Astrocyte of the hippocampus (primary cell): ENCODE measurements around the gene ATCAY.

Source experiments
- DNase-seq: peaks from one replicate; pipeline ENCODE4 v3.0.0; 2011; ENCODE audit warnings: low read depth, low spot score

ATCAY gene, protein sequence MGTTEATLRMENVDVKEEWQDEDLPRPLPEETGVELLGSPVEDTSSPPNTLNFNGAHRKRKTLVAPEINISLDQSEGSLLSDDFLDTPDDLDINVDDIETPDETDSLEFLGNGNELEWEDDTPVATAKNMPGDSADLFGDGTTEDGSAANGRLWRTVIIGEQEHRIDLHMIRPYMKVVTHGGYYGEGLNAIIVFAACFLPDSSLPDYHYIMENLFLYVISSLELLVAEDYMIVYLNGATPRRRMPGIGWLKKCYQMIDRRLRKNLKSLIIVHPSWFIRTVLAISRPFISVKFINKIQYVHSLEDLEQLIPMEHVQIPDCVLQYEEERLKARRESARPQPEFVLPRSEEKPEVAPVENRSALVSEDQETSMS

DNA sequence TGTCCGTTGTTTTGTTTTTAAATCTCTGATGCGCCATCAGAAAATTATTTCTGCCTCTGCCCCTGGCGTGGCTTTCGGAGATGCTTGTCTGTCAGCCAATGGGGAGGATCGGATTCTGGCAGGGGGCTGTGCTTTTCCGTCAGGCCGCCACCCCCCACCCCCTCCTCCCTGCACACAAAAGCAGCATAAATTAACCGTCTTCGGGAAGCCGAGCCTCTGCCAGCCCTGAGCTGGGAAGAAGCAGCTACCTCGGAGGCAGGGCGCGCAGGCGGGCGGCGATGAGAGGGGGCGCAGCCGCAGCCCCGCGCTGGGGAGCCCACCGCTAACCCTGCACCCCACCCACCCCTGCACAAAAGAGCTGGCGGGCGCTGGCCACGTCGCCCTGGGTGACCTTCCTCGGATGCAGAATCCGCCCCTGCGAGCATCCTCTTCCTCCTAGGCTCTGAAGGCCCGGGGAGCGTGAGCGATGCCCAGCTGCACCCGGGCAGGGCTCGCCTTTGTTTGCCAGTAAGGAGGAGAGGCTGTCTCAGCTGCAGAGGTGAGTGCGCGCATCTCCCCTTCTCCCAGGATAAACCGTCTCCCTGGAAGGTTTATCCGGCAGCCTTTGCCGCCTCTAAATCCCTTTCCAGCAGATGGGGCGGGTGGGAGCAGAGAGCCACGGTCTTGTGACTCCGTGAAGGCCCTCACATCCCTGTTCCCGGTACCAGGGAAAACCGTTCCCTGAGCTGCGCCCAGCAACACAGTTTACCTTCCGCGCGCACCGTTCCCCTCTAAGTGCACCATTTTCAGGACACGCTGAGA, at the start of gene ATCAY:
ATCAY (plus strand) TSS at position 215 of the 801 bp plus-strand sequence. CDS start 5,083 bp downstream, outside the sequence.
- peak; percentile 51 for DNase-seq

DNA sequence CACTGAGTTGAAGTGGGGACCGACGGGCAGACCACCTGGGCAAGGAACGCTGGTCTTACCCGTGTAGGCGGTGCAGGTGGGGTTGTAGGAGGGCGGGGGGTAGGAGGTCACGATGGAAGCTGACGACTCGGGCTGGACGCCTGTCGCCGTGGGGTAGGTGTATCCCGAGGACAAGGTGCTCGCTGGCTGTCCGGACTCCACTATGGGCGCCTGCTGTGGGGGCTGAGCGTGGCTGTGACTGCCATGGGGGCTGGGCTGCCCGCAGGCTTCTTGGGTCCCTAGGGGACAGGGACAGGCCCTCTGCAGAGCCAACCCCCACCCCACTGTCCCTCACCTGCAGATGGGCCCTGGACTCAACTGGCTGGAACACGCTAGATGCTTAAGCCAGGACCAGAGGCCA, 48.9 kb upstream of the ATCAY start:
- no peak for DNase-seq

DNA sequence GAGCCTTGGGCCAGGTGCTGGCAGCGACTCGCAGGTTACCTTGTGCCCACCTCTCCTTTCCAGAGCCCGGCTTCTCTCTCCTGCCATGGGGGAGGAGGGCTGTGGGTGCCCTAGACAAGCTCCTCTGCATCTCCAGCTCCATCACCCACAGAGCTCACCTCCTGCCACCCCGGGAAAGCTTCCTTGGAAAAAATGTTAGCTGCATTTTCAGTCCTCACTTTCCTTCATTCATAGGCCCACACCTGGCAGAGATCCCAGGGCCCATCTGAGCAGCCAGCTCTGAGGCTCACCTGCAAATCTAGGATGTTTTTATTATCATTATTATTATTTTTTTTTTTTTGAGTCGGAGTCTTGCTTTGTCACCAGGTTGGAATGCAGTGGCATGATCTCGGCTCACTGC, 48.5 kb upstream of the ATCAY start:
- no peak for DNase-seq

DNA sequence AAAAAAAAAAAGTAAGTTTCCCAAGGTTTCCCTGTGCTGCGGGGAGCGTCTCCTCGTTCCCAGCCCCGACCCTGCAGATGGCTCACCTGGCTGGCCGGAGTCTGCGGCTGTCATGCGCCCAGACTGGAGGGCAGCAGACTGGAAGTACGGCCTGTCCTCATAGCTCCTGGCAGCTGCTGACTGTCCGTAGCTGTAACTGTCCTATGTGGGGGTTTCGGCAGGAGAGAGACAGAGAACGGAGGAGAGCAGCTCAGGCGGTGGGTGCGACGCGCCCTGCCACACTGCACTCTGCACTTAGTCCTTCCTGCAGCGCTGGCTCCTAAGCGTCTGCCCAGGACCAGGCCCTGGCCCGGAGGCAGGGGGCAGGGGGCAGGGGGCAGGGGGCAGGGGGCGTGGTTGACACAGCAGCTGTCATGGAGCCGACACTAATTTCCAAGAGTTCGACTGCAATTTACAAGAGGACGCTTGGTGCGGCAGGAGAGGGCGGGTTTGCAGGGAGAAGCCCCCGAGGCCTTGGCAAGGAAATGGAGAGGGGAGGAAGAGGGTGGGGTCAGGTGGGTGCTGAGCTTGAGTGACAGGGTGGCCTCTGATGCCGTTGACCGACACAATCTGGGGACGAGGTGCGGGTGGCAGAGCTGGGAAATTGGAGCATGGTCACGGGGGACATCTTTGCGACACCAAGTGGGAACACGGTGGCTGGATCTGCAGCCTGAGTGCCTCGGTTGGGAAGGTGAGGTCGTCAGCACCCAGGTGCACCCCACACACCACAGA, 46.7 kb upstream of the ATCAY start:
- no peak for DNase-seq

DNA sequence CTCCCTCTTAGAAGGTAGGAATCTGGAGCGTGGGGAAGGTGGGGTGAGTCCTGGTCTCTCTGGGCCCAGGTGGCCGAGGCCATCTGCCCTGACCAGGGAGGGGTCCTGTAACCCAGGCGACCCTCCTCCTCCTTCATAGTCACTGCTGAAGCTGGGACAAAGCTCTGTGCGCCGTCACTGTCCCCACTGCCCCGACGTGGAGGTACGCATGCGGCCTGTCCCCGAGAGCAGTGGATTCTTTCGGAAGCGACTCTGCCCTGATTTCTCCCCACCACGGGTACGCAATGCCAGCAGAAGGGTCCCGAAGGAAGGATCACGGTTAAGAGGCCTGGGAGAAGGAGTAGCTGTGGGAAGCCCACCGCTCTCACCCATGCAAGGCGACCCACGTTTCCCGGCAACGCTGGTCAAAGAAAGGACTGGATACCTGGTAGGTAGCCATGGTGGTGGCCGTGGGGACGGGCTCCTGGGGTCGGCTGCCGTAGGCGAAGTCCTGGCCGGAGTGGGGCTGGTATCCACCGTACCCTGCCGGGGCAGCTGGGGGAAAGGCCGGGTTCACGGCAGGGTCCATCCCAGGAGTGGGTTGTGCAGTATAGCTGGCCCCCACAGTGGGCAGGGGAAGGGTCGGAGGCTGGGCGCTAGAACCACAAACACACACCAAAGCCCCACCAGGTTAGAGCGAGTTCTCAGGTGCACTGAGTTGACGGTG, 46.0 kb upstream of the ATCAY start:
- no peak for DNase-seq

DNA sequence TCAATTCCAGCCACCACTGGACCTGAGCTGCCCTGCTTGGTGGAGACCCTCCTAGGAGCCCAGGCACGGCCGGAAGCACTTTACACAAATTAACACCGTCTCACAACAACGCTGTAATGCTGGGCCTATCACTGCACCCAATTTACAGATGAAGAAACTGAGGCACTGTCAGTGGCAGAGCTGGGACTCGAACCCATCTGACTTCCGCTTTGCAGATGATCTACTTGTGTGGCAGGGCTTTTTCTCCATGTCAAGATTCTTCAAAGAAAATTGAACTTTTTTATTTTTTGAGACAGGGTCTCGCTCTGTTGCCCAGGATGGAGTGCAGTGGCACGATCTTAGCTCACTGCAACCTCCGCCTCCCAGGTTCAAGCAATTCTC, 45.4 kb upstream of the ATCAY start:
- no peak for DNase-seq

DNA sequence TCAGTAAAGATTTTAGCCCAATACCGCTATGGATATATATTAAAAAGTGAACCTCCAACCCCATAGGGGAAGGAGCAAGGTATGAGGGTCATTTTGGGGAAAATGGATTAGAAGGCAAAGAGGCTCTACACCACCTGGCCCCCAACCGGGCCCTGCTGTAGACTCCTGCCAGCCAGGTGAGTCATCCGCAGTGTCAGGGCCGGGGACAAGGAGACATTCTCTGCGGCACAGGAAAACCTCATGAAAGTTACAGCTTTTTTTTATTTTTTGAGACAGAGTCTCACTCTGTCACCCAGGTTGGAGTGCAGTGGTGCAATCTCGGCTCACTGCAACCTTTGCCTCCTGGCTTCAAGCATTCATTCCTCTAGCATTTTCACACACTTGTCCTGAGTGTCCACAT, 43.6 kb upstream of the ATCAY start:
- no peak for DNase-seq

DNA sequence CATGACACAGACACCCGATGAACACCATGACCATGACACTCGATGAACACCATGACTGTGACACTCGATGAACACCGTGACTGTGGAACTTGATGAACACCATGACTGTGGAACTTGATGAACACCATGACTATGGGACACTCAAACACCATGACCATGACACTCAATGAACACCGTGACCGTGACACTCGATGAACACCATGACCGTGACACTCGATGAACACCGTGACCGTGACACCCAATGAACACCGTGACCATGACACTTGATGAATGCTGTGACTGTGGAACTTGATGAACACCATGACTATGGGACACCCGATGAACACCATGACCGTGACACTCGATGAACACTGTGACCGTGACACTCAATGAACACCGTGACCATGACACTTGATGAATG, 43.2 kb upstream of the ATCAY start:
- no peak for DNase-seq

DNA sequence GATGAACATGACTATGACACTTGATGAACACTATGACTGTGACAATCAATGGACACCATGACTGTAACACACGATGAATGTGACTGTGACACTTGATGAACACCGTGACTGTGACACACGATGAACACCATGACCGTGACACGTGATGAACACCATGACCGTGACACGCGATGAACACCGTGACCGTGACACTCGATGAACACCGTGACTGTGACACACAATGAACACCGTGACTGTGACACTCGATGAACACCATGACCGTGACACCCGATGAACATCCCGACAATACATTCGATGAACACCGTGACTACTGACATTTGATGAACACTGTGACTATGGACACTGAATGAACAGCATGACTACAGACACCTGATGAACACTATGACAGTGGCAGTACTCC, 42.6 kb upstream of the ATCAY start:
- no peak for DNase-seq

DNA sequence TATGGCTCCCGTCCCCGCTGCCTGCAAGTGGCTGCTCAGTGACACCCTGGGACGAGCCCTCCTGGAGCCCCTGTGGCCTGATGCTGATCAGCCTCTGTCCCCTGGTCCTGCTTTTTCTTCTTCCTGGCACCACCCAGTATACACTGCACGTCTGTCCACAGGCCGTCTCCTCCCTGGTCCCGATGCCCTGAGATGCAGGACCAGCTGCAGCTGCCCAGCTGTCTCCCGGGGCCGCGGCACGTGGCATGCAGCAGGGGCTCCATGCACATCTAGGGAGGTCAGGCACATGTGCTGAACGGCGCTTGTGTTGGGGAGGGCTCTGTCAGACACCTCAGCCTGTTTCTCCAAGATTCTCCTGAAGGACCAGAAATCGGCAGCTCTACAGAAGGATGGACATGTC, 41.8 kb upstream of the ATCAY start:
- DNase-seq = no peak

DNA sequence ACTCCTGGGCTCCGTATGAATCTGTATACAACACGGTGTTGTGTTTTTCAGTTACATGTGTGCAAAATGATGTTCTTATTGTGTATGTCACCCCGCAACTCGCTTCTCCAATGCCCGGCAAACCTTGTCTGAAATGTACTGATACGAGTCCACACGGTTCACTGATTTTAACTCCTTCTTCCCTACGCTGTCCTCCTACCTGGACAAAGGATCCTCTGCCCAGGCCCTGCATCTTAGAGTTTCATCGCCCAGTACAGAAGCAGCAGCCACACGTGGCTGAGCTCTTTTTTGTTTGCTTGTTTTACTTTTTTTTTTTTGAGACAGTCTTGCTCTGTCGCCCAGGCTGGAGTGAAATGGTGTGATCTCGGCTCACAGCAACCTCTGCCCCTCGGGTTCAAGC, 40.5 kb upstream of the ATCAY start:
- no peak for DNase-seq

DNA sequence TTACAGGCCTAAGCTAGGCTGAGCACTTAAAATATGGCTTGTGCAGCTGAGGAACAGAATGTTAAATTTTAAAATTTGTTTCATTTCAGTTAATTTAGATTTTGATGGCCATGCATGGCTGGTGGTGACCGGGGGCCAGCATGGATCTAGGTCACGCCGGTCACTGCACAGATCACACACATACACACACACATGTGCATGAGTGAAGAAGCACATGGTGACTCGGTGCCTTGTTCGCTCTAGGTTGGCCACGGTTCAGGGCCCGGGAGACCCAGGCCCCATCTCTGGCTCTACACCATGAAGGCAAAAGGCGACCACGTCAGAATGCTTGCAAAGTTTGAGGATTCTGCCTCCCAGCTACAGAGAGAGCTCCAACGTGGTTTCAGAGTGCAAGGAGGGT, 39.7 kb upstream of the ATCAY start:
- no peak for DNase-seq

DNA sequence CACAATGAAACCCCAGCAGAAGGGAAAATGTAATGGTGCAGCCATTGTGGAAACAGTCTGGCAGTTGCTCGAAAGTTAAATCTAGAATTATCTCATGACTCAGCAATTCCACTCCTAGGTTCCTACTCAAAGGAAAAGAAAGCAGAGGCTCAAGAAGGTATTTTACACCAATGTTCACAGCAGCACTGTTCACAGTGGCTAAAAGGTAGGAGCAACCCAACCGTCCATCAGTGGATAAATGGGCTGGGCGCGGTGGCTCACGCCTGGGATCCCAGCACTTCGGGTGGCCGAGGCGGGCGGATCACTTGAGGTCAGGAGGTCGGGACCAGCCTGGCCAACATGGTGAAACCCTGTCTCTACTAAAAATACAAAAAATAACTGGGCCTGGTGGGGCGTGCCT, 37.5 kb upstream of the ATCAY start:
- DNase-seq = no peak

DNA sequence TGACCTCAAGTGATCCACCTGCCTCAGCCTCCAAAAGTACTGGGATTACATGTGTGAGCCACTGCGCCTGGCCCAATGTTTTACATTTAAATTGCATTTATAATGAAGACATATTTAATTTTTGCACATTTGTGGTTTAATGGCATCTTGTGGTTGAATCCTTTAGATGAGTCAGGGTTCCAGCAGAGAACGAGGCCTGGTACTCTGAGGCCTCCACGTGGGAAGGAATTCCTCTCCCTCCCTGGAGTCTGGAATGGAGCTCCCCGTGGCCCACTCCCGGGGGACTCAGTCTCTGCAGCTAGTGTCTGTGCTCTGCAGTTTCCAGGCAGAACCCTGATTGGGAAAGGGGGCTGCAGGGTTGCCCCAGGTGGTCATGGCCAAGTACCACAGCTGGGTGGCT, 35.9 kb upstream of the ATCAY start:
- DNase-seq = peak; percentile 42

DNA sequence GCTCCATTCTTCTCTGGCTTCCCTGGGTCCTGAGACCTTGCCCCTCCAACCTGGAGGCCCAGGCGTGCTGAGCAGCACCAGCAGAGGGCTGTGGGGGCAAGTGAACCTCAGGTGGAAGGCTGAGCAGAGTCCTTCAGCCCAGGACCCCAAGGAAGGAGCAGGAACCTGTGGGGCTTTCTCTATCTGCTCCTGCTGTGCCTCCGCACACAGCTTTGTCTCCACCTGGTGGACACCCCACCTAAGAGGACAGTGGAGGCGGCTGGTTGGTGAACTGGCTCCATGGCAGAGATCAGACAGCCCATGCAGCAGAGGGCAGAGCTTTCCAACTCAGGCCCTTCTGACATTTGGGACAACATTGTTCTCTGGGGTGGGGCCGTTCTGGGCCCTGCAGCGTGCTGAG, 31.4 kb upstream of the ATCAY start:
- no peak for DNase-seq

DNA sequence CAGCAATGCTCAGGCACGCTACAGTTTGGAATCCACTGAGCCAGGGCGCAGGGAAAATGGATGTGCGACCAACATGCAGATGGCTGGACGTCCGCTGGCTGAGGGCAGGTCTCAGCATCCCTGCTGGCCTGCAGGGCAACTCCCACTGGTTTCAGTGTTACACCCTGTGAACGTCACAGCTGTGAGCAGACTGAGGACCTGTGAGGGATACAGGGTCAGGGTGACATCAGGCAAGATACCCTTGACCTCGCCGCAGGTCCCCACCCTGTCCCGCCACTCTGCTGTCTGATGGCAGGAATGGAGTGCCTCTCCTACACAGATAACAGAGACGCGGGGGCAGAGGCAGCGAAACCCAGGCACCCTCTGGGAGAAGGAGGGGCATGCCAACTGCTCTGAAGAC, 30.7 kb upstream of the ATCAY start:
- DNase-seq = no peak

DNA sequence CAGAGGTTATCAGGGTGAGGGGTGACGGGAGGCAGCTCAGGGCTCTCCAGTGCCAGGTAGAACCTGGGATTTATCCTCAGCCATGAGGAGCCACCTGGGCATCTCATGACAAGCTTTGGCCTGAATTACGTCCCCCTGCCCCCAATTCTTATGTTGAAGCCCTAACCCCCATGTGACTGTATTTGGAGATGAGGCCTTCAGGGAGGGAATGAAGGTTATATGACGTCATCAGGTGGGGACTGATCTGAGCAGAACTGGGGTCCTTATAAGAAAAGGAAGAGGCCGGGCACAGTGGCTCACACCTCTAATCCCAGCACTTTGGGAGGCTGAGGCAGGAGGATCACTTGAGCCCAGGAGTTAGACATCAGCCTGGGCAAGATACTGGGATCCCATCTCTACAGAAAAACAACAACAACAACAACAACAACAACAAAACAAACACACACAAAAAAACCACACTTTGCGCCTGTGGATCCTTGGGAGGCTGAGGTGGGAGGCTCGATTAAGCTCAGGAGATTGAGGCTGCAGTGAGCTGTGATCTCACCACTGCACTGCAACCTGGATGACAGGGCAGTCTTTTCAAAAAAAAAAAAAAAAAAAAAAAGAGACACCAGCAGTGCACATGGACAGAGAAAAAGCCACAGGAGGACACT, 30.0 kb upstream of the ATCAY start:
- DNase-seq = no peak

DNA sequence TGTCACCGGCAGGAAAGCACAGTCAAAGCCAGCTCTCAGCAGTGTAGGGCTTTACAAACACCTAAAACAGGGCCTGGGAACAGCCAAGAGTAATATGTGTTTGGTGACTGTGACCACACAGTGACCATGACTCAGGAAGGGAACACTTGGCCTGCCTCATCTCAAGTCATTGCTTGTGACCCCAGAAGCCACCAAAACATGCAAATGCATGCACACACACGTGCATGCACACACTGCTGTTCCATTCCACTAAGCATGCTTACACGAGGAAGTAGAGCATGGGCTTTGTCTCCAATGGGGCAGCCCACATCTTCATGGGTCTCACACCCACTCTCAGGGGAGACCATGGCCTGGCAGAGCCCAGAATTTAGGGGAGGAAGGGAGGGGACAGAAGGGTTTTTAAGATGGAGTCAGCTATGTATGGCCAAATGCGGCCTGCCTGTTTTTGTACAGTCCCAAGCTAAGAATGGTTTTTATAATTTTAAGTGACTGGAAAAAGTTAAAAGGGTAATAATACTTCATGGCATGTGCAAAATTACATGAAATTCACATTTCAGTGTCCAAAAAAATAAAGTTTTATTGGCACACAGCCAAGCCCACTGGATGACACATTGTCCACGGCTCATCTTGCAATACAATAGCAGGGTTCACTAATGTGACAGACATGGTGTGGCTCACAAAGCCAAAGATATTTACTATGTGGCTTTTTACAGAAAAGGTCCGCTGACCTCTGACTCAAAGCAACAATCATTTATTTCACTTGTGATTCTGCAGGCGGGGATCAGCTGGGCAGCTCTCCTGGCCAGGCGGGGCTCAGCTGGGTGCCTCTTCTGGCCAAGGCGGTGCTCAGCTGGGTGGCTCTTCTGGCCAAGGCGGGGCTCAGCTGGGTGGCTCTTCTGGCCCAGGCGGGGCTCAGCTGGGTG, 29.0 kb upstream of the ATCAY start:
- peak; percentile 25 for DNase-seq

DNA sequence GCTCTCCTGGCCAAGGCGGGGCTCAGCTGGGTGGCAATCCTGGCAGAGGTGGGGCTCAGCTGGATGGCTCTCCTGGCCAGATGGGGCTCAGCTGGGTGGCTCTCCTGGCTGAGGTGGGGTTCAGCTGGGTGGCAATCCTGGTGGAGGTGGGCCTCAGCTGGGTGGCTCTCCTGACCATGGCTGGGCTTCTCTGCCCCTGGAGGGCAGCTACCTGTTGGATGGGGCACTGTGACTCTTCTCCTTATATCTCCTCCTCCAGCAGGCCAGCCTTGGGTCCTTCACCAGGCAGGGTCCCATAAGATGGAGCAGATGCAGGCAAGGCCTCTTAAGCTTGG, 28.3 kb upstream of the ATCAY start:
- no peak for DNase-seq

DNA sequence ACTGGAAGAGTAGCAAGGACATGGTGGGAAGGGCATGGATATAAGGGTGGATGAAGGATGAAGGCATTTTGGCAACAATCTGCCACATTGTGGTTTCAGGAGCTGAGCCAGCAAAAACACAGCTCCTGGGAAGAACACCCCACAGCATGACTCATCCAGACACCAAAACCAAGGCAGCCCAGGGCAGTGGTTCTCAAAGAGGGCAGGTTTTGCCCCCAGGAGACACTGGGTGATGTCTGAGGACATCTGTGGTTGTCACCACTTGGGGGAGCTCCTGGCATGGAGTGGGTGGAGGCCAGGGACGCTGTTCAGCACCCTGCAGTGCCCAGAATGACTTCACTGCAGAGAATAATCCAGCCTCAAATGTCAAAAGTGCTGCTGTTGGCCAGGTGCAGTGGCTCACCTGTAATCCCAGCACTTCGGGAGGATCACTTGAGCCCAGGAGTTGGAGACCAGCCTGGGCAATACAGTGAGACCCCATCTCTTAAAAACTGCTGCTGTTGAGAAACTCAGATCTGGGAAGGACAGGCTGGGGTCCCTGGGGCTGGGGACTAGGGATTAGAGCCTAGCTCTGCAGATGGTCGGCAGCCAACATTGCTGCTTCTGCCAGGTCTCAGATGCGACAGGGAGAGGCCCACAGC, 27.8 kb upstream of the ATCAY start:
- DNase-seq = peak; percentile 94
